ENCODE data around the gene SPRED2.
A peak's percentile ranks its signal among the peaks of the same experiment; 100 is the strongest.

The SPRED2 gene

GRCh38 chr2:65383541-65384488, 48.6 kb downstream of the SPRED2 start:
- DNase-seq, result no peak

- peak; percentile 59 for DNase-seq
Observed at GRCh38 chr2:65382776-65383357, 49.5 kb downstream of the SPRED2 start.

GRCh38 chr2:65382323-65382722, 50.1 kb downstream of the SPRED2 start:
- no peak for DNase-seq

GRCh38 chr2:65381607-65382051, 50.8 kb downstream of the SPRED2 start:
- DNase-seq, result no peak

- no peak for DNase-seq
Observed at GRCh38 chr2:65380255-65380654, 52.1 kb downstream of the SPRED2 start.

GRCh38 chr2:65379721-65380171, 52.7 kb downstream of the SPRED2 start:
- no peak for DNase-seq

- DNase-seq, result no peak
Observed at GRCh38 chr2:65379223-65379622, 53.2 kb downstream of the SPRED2 start.

- DNase-seq, result no peak
Observed at GRCh38 chr2:65378290-65378689, 54.1 kb downstream of the SPRED2 start.

- DNase-seq, result no peak
Observed at GRCh38 chr2:65377556-65378192, 54.7 kb downstream of the SPRED2 start.

GRCh38 chr2:65375723-65376122, 56.7 kb downstream of the SPRED2 start:
- no peak for DNase-seq

GRCh38 chr2:65374999-65375398, 57.4 kb downstream of the SPRED2 start:
- no peak for DNase-seq

GRCh38 chr2:65374575-65374974, 57.8 kb downstream of the SPRED2 start:
- no peak for DNase-seq

GRCh38 chr2:65373365-65373918, 59.0 kb downstream of the SPRED2 start:
- DNase-seq, result no peak

- DNase-seq, result no peak
Observed at GRCh38 chr2:65372619-65373018, 59.8 kb downstream of the SPRED2 start.

GRCh38 chr2:65371074-65371434, 61.3 kb downstream of the SPRED2 start:
- no peak for DNase-seq

- no peak for DNase-seq
Observed at GRCh38 chr2:65370387-65371073, 61.9 kb downstream of the SPRED2 start.

- no peak for DNase-seq
Observed at GRCh38 chr2:65369980-65370379, 62.4 kb downstream of the SPRED2 start.

GRCh38 chr2:65369574-65369973, 62.8 kb downstream of the SPRED2 start:
- DNase-seq, result no peak

- no peak for DNase-seq
Observed at GRCh38 chr2:65368468-65368867, 63.9 kb downstream of the SPRED2 start.

GRCh38 chr2:65367524-65367923, 64.9 kb downstream of the SPRED2 start:
- DNase-seq, result no peak

- peak; percentile 55 for DNase-seq
Observed at GRCh38 chr2:65366595-65367125, 65.7 kb downstream of the SPRED2 start.

- no peak for DNase-seq
Observed at GRCh38 chr2:65364986-65365733, 67.2 kb downstream of the SPRED2 start.
